Ishikawa (cell line): ENCODE results near the gene HDAC5.

Source experiments
- CEBPB ChIP-seq: IDR thresholded peaks from 2 replicates; pipeline ENCODE4 v1.6.1; 2012
- CREB1 ChIP-seq: IDR thresholded peaks from 2 replicates; pipeline ENCODE4 v1.6.1; 2012; ENCODE audit warnings: low read depth
- EGR1 ChIP-seq: IDR thresholded peaks from 2 replicates; pipeline ENCODE4 v1.6.1; 2012
- EP300 ChIP-seq: IDR thresholded peaks from 2 replicates; pipeline ENCODE4 v1.6.1; 2012; ENCODE audit warnings: borderline replicate concordance
- FOXM1 ChIP-seq: IDR thresholded peaks from 2 replicates; pipeline ENCODE4 v1.6.1; 2012; ENCODE audit warnings: low read depth, borderline replicate concordance
- MAX ChIP-seq: IDR thresholded peaks from 2 replicates; pipeline ENCODE4 v1.6.1; 2012
- NFIC ChIP-seq: IDR thresholded peaks from 2 replicates; pipeline ENCODE4 v1.6.1; 2012
- REST ChIP-seq: IDR thresholded peaks from 2 replicates; pipeline ENCODE4 v1.6.1; 2012; ENCODE audit warnings: low read depth, mild to moderate bottlenecking
- TAF1 ChIP-seq: IDR thresholded peaks from 2 replicates; pipeline ENCODE4 v1.6.1; 2012; ENCODE audit warnings: low read depth, mild to moderate bottlenecking
- TCF12 ChIP-seq: IDR thresholded peaks from 2 replicates; pipeline ENCODE4 v1.6.1; 2012; ENCODE audit warnings: low read depth
- USF1 ChIP-seq: IDR thresholded peaks from 2 replicates; pipeline ENCODE4 v1.6.1; 2012
- YY1 ChIP-seq: IDR thresholded peaks from 2 replicates; pipeline ENCODE4 v1.6.1; 2012; ENCODE audit warnings: low read depth
- ZBTB7A ChIP-seq: IDR thresholded peaks from 2 replicates; pipeline ENCODE4 v1.6.1; 2012; ENCODE audit warnings: low read depth

HDAC5 gene

GRCh38 chr17:44037471-44037870 lies 86.0 kb downstream of the HDAC5 start:
- TF ChIP-seq REST, result no peak
- TF ChIP-seq EGR1, result no peak
- no peak for TF ChIP-seq USF1
- TF ChIP-seq YY1, result no peak
- no peak for TF ChIP-seq FOXM1
- TF ChIP-seq NFIC, result no peak

GRCh38 chr17:44033861-44034408 lies 89.5 kb downstream of the HDAC5 start:
- TF ChIP-seq FOXM1 (no peak), NFIC (no peak), EGR1 (no peak), TCF12 (no peak)

- TF ChIP-seq CEBPB (no peak), FOXM1 (no peak), EP300 (no peak), ZBTB7A (no peak), NFIC (no peak), TAF1 (no peak), TCF12 (no peak)
These were observed 93.0 kb downstream of the HDAC5 start for GRCh38 chr17:44030482-44030881.

GRCh38 chr17:44029736-44030135 lies 93.7 kb downstream of the HDAC5 start:
- TF ChIP-seq FOXM1, result no peak
- TF ChIP-seq ZBTB7A, result no peak
- no peak for TF ChIP-seq EGR1
- TF ChIP-seq TCF12, result no peak
- TF ChIP-seq MAX, result no peak
- no peak for TF ChIP-seq CREB1
